ENCODE data around the gene INPP5D. TPM values are rescaled to one million over a fixed set of nuclear protein-coding genes. Genes with fewer than 3 reads are reported as not detected.
"Not testable (repeated sequence)": the region's sequence is repeated elsewhere in the genome, so short reads cannot be mapped to it uniquely, and the experiment has no call there.

The INPP5D gene
- total and polyA plus RNA-seq, 3 experiments from 2014 or later = 49.3 to 146 (median 51.0) TPM

DNA sequence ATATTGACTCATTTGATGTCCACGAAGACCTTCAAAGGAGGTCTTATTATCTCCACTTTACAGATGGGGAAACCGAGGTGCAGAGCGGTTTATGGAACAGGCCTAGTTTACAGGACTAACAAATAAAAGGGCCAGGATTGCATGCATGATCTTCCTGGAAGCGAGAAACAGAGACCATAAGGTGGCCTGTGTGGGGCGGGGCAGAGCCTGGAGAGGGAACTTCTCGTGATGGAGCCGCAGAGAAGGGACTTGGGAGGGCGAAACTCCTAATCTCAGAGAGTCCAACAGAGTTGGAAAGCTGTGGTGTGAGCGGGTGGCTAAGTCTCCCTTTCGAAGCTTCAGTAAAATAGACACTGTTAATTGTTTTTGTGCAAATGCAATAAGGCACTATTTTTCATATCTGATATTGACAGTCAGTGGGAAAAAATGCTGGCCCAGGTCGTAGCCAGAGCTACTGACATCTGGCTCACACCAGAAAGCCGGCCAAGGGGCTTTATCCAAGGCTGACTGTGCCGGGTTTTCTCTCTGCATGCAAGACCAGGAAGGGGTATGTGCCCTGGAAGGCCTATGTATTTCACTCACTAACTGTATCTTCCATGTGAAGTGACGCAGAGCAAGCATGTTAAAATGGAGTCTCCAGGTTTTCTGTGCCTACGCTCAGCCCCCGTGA, 4.5 kb downstream of the INPP5D start:
- Mint-ChIP-seq H3K4me1 (peaks cover 54 to 74% (median 69%) of the 10 kb centered on the region in 3 donors), H3K27ac (peak overlapping the region; percentile 46 to 99 (median 78)), H3K4me3 (peak overlapping the region; percentile 54 to 98 (median 95)), H3K27me3 (no peaks in the 10 kb centered on the region), H3K9me3 (peaks cover 0 to 1% (median 0%) of the 10 kb centered on the region in 5 donors), H3K36me3 (peaks cover 0 to 79% (median 8%) of the 10 kb centered on the region in 3 donors)
- ChIA-PET CTCF (interaction anchor here (0.7 to 2.7 kb wide), 5 partner anchors 10 to 176 kb away, joined by 3 to 12 read pairs (median 8); no protein-coding TSS in a partner anchor), POLR2A (no interaction called here)
- no peak for DNase-seq
- Histone ChIP-seq H3K9me3 (ENCODE audit: low read length) (no peaks in the 10 kb centered on the region), H3K27ac (ENCODE audit: low read depth, low read length) (no peak overlapping the region), H3K4me3 (ENCODE audit: low read length) (peak overlapping the region; percentile 100), H3K36me3 (ENCODE audit: insufficient read depth, low read length) (peaks cover 19% of the 10 kb centered on the region), H3K27me3 (ENCODE audit: insufficient read depth, low read length, poor library complexity, severe bottlenecking) (no peaks in the 10 kb centered on the region), H3K4me1 (ENCODE audit: insufficient read depth, low read length) (peaks cover 67% of the 10 kb centered on the region)

DNA sequence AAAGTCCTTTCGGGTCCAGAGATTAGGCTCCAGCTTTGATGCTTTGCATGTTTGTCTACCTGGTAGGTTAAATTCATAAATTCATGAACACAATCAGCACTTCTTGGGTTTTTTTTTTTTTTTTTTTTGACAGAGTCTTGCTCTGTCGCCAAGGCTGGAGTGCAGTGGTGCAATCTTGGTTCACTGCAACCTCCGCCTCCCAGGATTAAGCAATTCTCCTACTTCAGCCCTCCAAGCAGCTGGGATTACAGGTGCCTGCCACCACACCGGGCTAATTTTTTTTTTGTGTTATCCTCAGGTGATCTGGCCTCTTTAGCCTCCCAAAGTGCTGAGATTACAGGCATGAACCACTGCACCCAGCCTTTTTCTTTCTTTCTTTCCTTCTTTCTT, 5.1 kb downstream of the INPP5D start:
- H3K27me3 Mint-ChIP-seq; H3K27ac ChIP-seq (ENCODE audit: low read depth, low read length); POLR2A ChIA-PET; DNase-seq; H3K27me3 ChIP-seq (ENCODE audit: insufficient read depth, low read length, poor library complexity, severe bottlenecking); H3K9me3 ChIP-seq (ENCODE audit: low read length); H3K4me3 ChIP-seq (ENCODE audit: low read length); H3K9me3 Mint-ChIP-seq: not testable (repeated sequence)
- H3K4me3 Mint-ChIP-seq = peak overlapping the region; percentile 54 to 98 (median 95)
- CTCF ChIA-PET = interaction anchor here (1.1 to 2.7 kb wide), 3 partner anchors 11 to 175 kb away, joined by 3 to 12 read pairs (median 8); no protein-coding TSS in a partner anchor
- Histone ChIP-seq H3K36me3 (ENCODE audit: insufficient read depth, low read length) (peaks cover 19% of the 10 kb centered on the region), H3K4me1 (ENCODE audit: insufficient read depth, low read length) (peaks cover 69% of the 10 kb centered on the region)
- H3K4me1 Mint-ChIP-seq = peaks cover 50 to 74% (median 69%) of the 10 kb centered on the region in 3 donors
- peaks cover 0 to 80% (median 8%) of the 10 kb centered on the region in 3 donors for H3K36me3 Mint-ChIP-seq
- peak overlapping the region in 7 of 8 donors; percentile 46 to 88 (median 73) for H3K27ac Mint-ChIP-seq

DNA sequence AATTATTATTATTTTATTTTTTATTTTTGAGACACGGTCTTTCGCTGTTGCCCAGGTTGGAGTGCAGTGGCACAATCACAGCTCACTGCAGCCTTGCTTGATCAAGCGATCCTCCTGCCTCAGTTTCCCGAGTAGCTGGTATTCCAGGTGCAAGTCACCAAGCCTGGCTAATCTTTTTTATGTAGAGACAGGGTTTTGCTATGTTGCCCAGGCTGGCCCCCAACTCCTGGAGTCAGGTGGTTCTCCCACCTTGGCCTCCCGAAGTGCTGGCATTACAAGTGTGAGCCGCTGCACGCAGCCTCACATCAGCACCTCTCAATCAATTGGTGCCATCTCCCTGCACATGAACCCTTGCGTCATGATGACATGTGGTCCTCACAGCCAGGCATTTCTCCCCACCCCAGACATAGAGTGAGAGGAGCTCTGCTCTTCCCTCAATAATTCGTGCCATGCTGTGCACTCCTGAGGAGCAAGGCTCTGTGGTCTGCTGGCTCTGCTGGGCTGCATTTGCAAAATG, 5.9 kb downstream of the INPP5D start:
- H3K27me3 Mint-ChIP-seq = no peaks in the 10 kb centered on the region
- Histone ChIP-seq H3K9me3 (ENCODE audit: low read length) (no peaks in the 10 kb centered on the region), H3K36me3 (ENCODE audit: insufficient read depth, low read length) (peaks cover 16% of the 10 kb centered on the region), H3K4me3 (ENCODE audit: low read length) (no peak overlapping the region), H3K27me3 (ENCODE audit: insufficient read depth, low read length, poor library complexity, severe bottlenecking) (no peaks in the 10 kb centered on the region), H3K27ac (ENCODE audit: low read depth, low read length) (no peak overlapping the region), H3K4me1 (ENCODE audit: insufficient read depth, low read length) (peaks cover 75% of the 10 kb centered on the region)
- POLR2A ChIA-PET = no interaction called here
- CTCF ChIA-PET = interaction anchor here (2.7 kb wide), 1 partner anchor 12 kb away, joined by 12 read pairs; no protein-coding TSS in a partner anchor
- H3K36me3 Mint-ChIP-seq = peaks cover 0 to 76% (median 8%) of the 10 kb centered on the region in 3 donors
- no peaks in the 10 kb centered on the region for H3K9me3 Mint-ChIP-seq
- DNase-seq = no peak
- peak overlapping the region; percentile 23 to 58 (median 43) for H3K27ac Mint-ChIP-seq
- H3K4me1 Mint-ChIP-seq = peaks cover 49 to 82% (median 78%) of the 10 kb centered on the region in 3 donors
- H3K4me3 Mint-ChIP-seq = peak overlapping the region in 5 of 7 donors; percentile 15 to 40 (median 37)

DNA sequence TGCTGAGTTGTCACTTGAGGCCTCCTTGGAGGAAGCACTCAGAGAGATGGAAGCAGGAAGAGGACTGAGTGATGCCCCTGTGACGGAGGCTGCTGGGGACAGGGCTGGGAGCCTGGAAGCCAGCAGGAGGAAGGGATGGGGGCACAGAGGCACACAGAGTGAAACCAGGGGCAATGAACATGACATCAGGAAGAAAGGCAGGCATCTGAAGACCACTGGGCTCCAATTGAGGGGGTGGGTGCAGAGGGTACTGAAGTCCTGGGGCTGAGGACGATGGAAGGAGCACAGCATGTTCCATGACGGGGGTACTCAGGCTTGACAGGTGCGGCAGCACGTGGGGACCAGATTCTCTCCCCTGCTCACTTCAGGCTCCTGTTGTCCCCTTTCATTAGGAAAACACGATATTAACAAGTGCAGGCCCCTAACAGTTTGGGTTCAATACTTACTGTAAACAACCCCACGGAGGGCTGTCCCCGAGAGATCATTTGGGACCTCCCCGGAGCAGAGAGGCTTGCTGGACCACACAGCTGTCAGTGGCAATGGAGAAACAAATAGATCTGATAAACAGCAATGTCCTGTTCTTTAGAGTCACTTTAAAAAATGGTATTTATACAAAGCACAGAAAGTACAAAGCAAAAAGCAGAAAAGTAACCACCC, 8.7 kb downstream of the INPP5D start:
- Histone ChIP-seq H3K4me1 (ENCODE audit: insufficient read depth, low read length) (peaks cover 71% of the 10 kb centered on the region), H3K36me3 (ENCODE audit: insufficient read depth, low read length) (peaks cover 26% of the 10 kb centered on the region), H3K9me3 (ENCODE audit: low read length) (no peaks in the 10 kb centered on the region), H3K4me3 (ENCODE audit: low read length) (no peak overlapping the region), H3K27ac (ENCODE audit: low read depth, low read length) (no peak overlapping the region), H3K27me3 (ENCODE audit: insufficient read depth, low read length, poor library complexity, severe bottlenecking) (no peaks in the 10 kb centered on the region)
- H3K4me1 Mint-ChIP-seq = peaks cover 33 to 81% (median 75%) of the 10 kb centered on the region in 3 donors
- ChIA-PET POLR2A (no interaction called here), CTCF (interaction anchor here (1.6 to 2.6 kb wide), 2 partner anchors 15 kb away, joined by 6 to 9 read pairs; no protein-coding TSS in a partner anchor)
- H3K36me3 Mint-ChIP-seq = peaks cover 12 to 70% (median 17%) of the 10 kb centered on the region in 3 donors
- peak overlapping the region; percentile 34 to 88 (median 71) for H3K4me3 Mint-ChIP-seq
- DNase-seq = no peak
- no peaks in the 10 kb centered on the region for H3K27me3 Mint-ChIP-seq
- peak overlapping the region; percentile 70 to 96 (median 86) for H3K27ac Mint-ChIP-seq
- peaks cover 0 to 4% (median 0%) of the 10 kb centered on the region in 5 donors for H3K9me3 Mint-ChIP-seq

DNA sequence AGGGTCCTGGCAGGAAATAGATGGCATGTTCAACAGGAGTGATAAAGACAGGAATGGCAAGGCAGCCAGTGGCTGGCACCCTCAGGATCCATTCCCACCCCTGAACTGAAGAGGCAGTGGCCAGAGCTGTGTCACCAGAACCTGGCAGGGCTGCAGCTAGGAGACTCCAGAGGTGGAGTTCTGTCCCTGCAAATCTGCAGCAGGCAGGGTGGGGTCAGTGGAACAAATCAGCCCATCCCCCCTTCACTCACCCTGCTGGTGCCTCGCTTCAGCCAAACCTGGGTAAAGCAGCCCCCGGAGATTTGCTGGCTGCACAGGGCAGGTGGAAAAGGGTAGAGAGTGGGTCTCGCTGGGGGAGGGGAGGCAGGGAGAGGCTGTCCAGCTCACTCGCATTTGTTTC, 12.7 kb downstream of the INPP5D start:
- Histone ChIP-seq H3K4me3 (ENCODE audit: low read length) (no peak overlapping the region), H3K4me1 (ENCODE audit: insufficient read depth, low read length) (peaks cover 81% of the 10 kb centered on the region), H3K27me3 (ENCODE audit: insufficient read depth, low read length, poor library complexity, severe bottlenecking) (no peaks in the 10 kb centered on the region), H3K27ac (ENCODE audit: low read depth, low read length) (no peak overlapping the region), H3K9me3 (ENCODE audit: low read length) (no peaks in the 10 kb centered on the region), H3K36me3 (ENCODE audit: insufficient read depth, low read length) (peaks cover 12% of the 10 kb centered on the region)
- peak overlapping the region in 2 of 7 donors; percentile 7 to 42 for H3K4me3 Mint-ChIP-seq
- CTCF ChIA-PET = interaction anchor here (1.2 to 1.9 kb wide), 2 partner anchors 9 to 12 kb away, joined by 4 to 7 read pairs; partner anchors contain the start of gene INPP5D
- H3K4me1 Mint-ChIP-seq = peaks cover 4 to 50% (median 41%) of the 10 kb centered on the region in 3 donors
- H3K36me3 Mint-ChIP-seq = peaks cover 12 to 38% (median 14%) of the 10 kb centered on the region in 3 donors
- no peak for DNase-seq
- H3K27ac Mint-ChIP-seq = peak overlapping the region in 5 of 8 donors; percentile 45 to 94 (median 70)
- POLR2A ChIA-PET = no interaction called here
- no peaks in the 10 kb centered on the region for H3K27me3 Mint-ChIP-seq
- H3K9me3 Mint-ChIP-seq = peaks cover 0 to 4% (median 0%) of the 10 kb centered on the region in 5 donors

DNA sequence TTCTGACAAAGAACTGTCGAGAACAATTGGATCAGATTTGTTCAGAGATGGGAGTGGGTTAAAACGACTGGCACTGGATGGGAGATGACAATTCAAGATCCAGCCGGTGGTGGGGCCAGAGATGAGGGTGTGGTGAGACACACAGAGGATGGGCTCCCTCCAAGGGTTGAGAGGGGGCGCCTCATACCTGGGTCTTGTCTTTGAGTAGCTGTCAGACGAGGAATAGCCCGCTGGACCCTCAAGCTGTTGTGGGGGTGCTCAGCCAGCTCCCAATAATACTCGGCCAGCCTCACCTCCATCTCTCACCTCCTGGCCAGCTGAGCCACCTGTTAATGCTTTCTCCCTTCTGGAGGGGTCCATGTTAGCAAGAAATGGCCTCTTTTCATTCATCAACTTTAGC, 14.0 kb downstream of the INPP5D start:
- Mint-ChIP-seq H3K27me3 (no peaks in the 10 kb centered on the region), H3K27ac (no peak overlapping the region), H3K4me1 (peaks cover 16 to 51% (median 45%) of the 10 kb centered on the region in 3 donors), H3K9me3 (peaks cover 0 to 4% (median 0%) of the 10 kb centered on the region in 5 donors), H3K36me3 (peaks cover 10 to 34% (median 12%) of the 10 kb centered on the region in 3 donors), H3K4me3 (no peak overlapping the region)
- no peak for DNase-seq
- H3K36me3 ChIP-seq (ENCODE audit: insufficient read depth, low read length) = peaks cover 11% of the 10 kb centered on the region
- POLR2A ChIA-PET = interaction anchor here (0.6 kb wide), 1 partner anchor 13 kb away, joined by 3 read pairs; no protein-coding TSS in a partner anchor
- CTCF ChIA-PET = interaction anchor here (1.9 kb wide), 1 partner anchor 13 kb away, joined by 7 read pairs; the partner anchor contains the start of gene INPP5D
- H3K27me3 ChIP-seq (ENCODE audit: insufficient read depth, low read length, poor library complexity, severe bottlenecking) = no peaks in the 10 kb centered on the region
- H3K4me1 ChIP-seq (ENCODE audit: insufficient read depth, low read length) = peaks cover 81% of the 10 kb centered on the region
- H3K27ac ChIP-seq (ENCODE audit: low read depth, low read length) = no peak overlapping the region
- no peaks in the 10 kb centered on the region for H3K9me3 ChIP-seq (ENCODE audit: low read length)
- no peak overlapping the region for H3K4me3 ChIP-seq (ENCODE audit: low read length)

DNA sequence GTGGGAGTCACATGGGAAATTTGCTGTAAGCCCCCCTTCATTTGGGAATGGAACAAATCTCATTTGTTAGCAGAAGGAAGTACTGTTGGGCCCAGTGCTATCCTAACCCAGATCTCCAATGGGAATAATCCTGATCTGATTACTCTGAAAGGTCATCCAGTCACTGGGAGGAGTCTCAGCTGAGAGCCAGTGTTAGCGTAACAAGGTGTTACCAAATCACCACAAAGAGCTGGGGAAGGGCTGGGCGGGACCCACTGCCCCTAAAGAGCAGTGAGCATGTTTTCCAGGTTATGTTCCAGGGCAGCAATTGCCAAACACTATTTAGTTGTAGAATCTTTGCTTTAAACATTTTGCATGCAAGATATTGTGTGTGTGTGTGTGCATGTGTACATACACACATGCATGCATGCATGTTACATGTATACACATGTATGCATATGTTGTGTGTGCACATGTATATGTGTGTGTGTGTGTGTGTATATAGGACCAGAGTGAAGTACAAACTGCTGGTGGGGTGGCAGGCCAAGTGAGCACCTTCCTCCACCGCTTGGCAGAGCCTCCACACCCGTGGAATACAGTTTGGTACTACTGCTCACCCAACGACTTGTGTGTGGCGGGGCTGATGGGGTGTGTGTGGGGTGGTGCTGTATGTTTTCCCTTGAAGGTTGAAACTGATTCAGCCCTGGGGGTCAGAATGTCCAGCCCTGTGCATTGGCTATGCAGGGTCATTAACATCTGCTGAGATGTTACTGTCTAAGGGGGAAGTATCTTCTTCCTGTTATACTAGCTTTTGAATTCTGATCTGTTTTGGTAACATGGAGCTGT, 15.2 kb downstream of the INPP5D start:
- Histone ChIP-seq H3K4me1 (ENCODE audit: insufficient read depth, low read length) (peaks cover 83% of the 10 kb centered on the region), H3K9me3 (ENCODE audit: low read length) (no peaks in the 10 kb centered on the region), H3K36me3 (ENCODE audit: insufficient read depth, low read length) (peaks cover 11% of the 10 kb centered on the region), H3K4me3 (ENCODE audit: low read length) (peak overlapping the region; percentile 31), H3K27me3 (ENCODE audit: insufficient read depth, low read length, poor library complexity, severe bottlenecking) (no peaks in the 10 kb centered on the region), H3K27ac (ENCODE audit: low read depth, low read length) (no peak overlapping the region)
- Mint-ChIP-seq H3K4me1 (peaks cover 29 to 51% (median 45%) of the 10 kb centered on the region in 3 donors), H3K36me3 (peaks cover 14 to 37% (median 16%) of the 10 kb centered on the region in 3 donors), H3K27me3 (no peaks in the 10 kb centered on the region), H3K4me3 (no peak overlapping the region), H3K9me3 (peaks cover 0 to 4% (median 0%) of the 10 kb centered on the region in 5 donors), H3K27ac (no peak overlapping the region)
- ChIA-PET POLR2A (interaction anchor here (0.8 to 2.5 kb wide), 5 partner anchors 9 to 192 kb away, joined by 3 to 23 read pairs (median 4); partner anchors contain the start of gene INPP5D), CTCF (interaction anchor here (0.7 to 5.8 kb wide), 7 partner anchors 11 to 178 kb away, joined by 3 to 52 read pairs (median 5); partner anchors contain the start of genes ATG16L1 and INPP5D)
- DNase-seq = no peak
